HepG2 (cell line): ENCODE results near the gene CNNM1. TPM values are rescaled to one million over a fixed set of nuclear protein-coding genes. Genes with fewer than 3 reads are reported as not detected.
A peak's percentile ranks its signal among the peaks of the same experiment; 100 is the strongest.

ENCODE experiments used
- AGO2 ChIP-seq: fragments of 200-400 bp; formaldehyde crosslinking; optimal IDR thresholded peaks from 2 replicates; pipeline ENCODE3; 2017; ENCODE audit warnings: mild to moderate bottlenecking, low read depth, low read length, moderate library complexity
- ATF7 ChIP-seq, 2 experiments: fragments of 450-650 bp in 1 of 2; sonication (generic) in 1 of 2; formaldehyde crosslinking in 1 of 2; IDR thresholded peaks; 2 replicates each; pipeline versions ENCODE4 v1.4.0 to v1.6.1; 2016 to 2020; ENCODE audit warnings: antibody characterized with exemption in 1 of 2, mild to moderate bottlenecking in 1 of 2, missing genetic modification reagents in 1 of 2
- HMGXB3 ChIP-seq: sonication (generic); formaldehyde crosslinking; IDR thresholded peaks from 2 replicates; pipeline ENCODE4 v1.4.0; 2020; ENCODE audit warnings: missing genetic modification reagents, borderline replicate concordance
- MEF2D ChIP-seq: sonication (generic); formaldehyde crosslinking; IDR thresholded peaks from 2 replicates; pipeline ENCODE4 v1.5.1; 2020; ENCODE audit warnings: mild to moderate bottlenecking, missing genetic modification reagents
- RARA ChIP-seq: IDR thresholded peaks from 2 replicates; pipeline ENCODE4 v1.6.1; 2016; ENCODE audit warnings: missing genetic modification reagents, missing compliant biosample characterization
- SKIL ChIP-seq: sonication (generic); formaldehyde crosslinking; IDR thresholded peaks from 2 replicates; pipeline ENCODE4 v1.8.0; 2022; ENCODE audit warnings: missing genetic modification reagents, mild to moderate bottlenecking, moderate library complexity, borderline replicate concordance
- TRAFD1 ChIP-seq: sonication (generic); formaldehyde crosslinking; IDR thresholded peaks from 2 replicates; pipeline ENCODE4 v1.5.1; 2020; ENCODE audit warnings: missing genetic modification reagents, mild to moderate bottlenecking, borderline replicate concordance
- ZFP90 ChIP-seq: sonication (generic); formaldehyde crosslinking; IDR thresholded peaks from 2 replicates; pipeline ENCODE4 v1.8.0; 2022; ENCODE audit warnings: missing genetic modification reagents, mild to moderate bottlenecking, inconsistent platforms, borderline replicate concordance
- ZKSCAN1 ChIP-seq: fragments of 150-350 bp; IDR thresholded peaks from 2 replicates; pipeline ENCODE4 v1.6.1; 2014; ENCODE audit warnings: low read length
- ZNF275 ChIP-seq: sonication (generic); formaldehyde crosslinking; IDR thresholded peaks from 2 replicates; pipeline ENCODE4 v1.8.0; 2022; ENCODE audit warnings: missing genetic modification reagents, mild to moderate bottlenecking, inconsistent platforms, borderline replicate concordance
- ZNF280D ChIP-seq: sonication (generic); formaldehyde crosslinking; IDR thresholded peaks from 2 replicates; pipeline ENCODE4 v1.5.1; 2020; ENCODE audit warnings: mild to moderate bottlenecking, missing genetic modification reagents
- ZNF510 ChIP-seq: sonication (generic); formaldehyde crosslinking; IDR thresholded peaks from 2 replicates; pipeline ENCODE4 v1.4.0; 2020; ENCODE audit warnings: low read depth, mild to moderate bottlenecking, missing genetic modification reagents
- ZNF747 ChIP-seq: sonication (generic); formaldehyde crosslinking; IDR thresholded peaks from 2 replicates; pipeline ENCODE4 v1.8.1; 2023; ENCODE audit warnings: missing genetic modification reagents, mild to moderate bottlenecking, borderline replicate concordance
- ZNF773 ChIP-seq: sonication (generic); formaldehyde crosslinking; IDR thresholded peaks from 2 replicates; pipeline ENCODE4 v1.4.0; 2020; ENCODE audit warnings: missing genetic modification reagents, borderline replicate concordance
- polyA plus RNA-seq, 8 experiments: library from polyadenylated mRNA; depleted of rRNA in 3 of 8; stranded (reverse) in 7 of 8; unstranded in 1 of 8; fragments of >200 nt; fragmentation: Illumina TruSeq in 4 of 8; extraction: Trizol in 4 of 8; gene quantifications; 2 replicates each; pipeline versions ENCODE4 v1.2.1 to v1.2.3, GENCODE V29; 2011 to 2016; ENCODE audit warnings: low read depth in 4 of 8, missing spikeins in 1 of 8, mixed read lengths in 1 of 8; ENCODE audit not compliant: insufficient read depth in 1 of 8
- total RNA-seq, 5 experiments: library from RNA; depleted of rRNA; stranded (reverse); fragments of >200 nt; fragmentation: Illumina TruSeq; extraction: Trizol; gene quantifications; 2 replicates each; pipeline ENCODE4 v1.2.3, GENCODE V29; 2016; ENCODE audit warnings: low read depth in 1 of 5

The CNNM1 gene
- total and polyA plus RNA-seq, 2 of the 13 experiments (the other 11 are each of a cell fraction or from before 2014, with no cell fraction given) = 4.3 to 9.6 TPM

- no peak for TF ChIP-seq ZNF275 (CRISPR knock-in tag)
- no peak for TF ChIP-seq ATF7 (IDR thresholded peaks at IDR 0.05)
- TF ChIP-seq ATF7 (CRISPR knock-in tag; IDR thresholded peaks at IDR 0.05) = no peak
- no peak for TF ChIP-seq RARA (CRISPR knock-in tag)
- no peak for TF ChIP-seq ZNF280D (CRISPR knock-in tag)
- 0 out of 2 replicates have a peak, but pooled peaks have one; percentile 15 for TF ChIP-seq ZFP90 (CRISPR knock-in tag)
- no peak for TF ChIP-seq ZKSCAN1
- TF ChIP-seq AGO2 = peak; percentile 45
- no peak for TF ChIP-seq HMGXB3 (CRISPR knock-in tag)
- 0 out of 2 replicates have a peak, but pooled peaks have one; percentile 60 for TF ChIP-seq ZNF747 (CRISPR knock-in tag)
- no peak for TF ChIP-seq ZNF510 (CRISPR knock-in tag)
- no peak for TF ChIP-seq SKIL (CRISPR knock-in tag)
- TF ChIP-seq TRAFD1 (CRISPR knock-in tag) = no peak
- TF ChIP-seq ZNF773 (CRISPR knock-in tag) = peak; percentile 49; the same call in 1 of the 2 replicates
- no peak for TF ChIP-seq MEF2D (CRISPR knock-in tag)
Observed at GRCh38 chr10:99329554-99330346, 594 bp downstream of the CNNM1 start (continued).
